B cell (primary cell): ENCODE results near the gene ARRDC5. TPM values are rescaled to one million over a fixed set of nuclear protein-coding genes. Genes with fewer than 3 reads are reported as not detected.

Experiments
- ATAC-seq: fragments of 200-7000 bp; cut with Tn5 transposase; one replicate; pipeline ENCODE4 v1.10.0; 2021; ENCODE audit warnings: low read depth, mild to moderate bottlenecking, moderate number of reproducible peaks, moderate library complexity
- CTCF ChIA-PET: fragments of 350-600 bp; sonication (Branson Sonifier 250); formaldehyde crosslinking; loops from one replicate; lab custom pipeline; 2021; ENCODE audit warnings: antibody characterized with exemption, inconsistent platforms; lab: Charles Lee
- POLR2A ChIA-PET: fragments of 350-600 bp; sonication (Branson Sonifier 250); formaldehyde crosslinking; loops from one replicate; lab custom pipeline; 2021; ENCODE audit warnings: antibody characterized with exemption; lab: Charles Lee
- DNase-seq: peaks from one replicate; pipeline ENCODE4 v3.0.0; 2013
- H2AFZ ChIP-seq: 2 replicates; pipeline ENCODE4 v1.6.1; 2012; ENCODE audit warnings: mild to moderate bottlenecking, low read depth, low read length; ENCODE audit not compliant: insufficient read depth, poor library complexity, severe bottlenecking
- H3K27ac ChIP-seq, 2 donors: 1 replicate in 1 of 2; 2 replicates in 1 of 2; pipeline ENCODE4 v1.5.1; 2012 to 2013; ENCODE audit warnings: low read length in 2 of 2, mild to moderate bottlenecking in 2 of 2, moderate library complexity in 1 of 2
- H3K27me3 ChIP-seq, 4 experiments: fragments of 200-600 bp in 1 of 4; sonication (generic) in 1 of 4; replicated peaks in 1 of 4; 1 replicate in 2 of 4; 2 replicates in 2 of 4; pipeline versions ENCODE4 v1.6.1 to v1.7.0; 2013 to 2016; ENCODE audit warnings: low read length in 3 of 4, mild to moderate bottlenecking in 2 of 4, mixed read lengths in 1 of 4, moderate library complexity in 1 of 4; ENCODE audit not compliant: insufficient read depth in 4 of 4, control insufficient read depth in 3 of 4; ENCODE audit errors: control extremely low read depth in 1 of 4
- H3K36me3 ChIP-seq, 2 experiments: replicated peaks in 1 of 2; 1 replicate in 1 of 2; 2 replicates in 1 of 2; pipeline versions ENCODE4 v1.6.1 to v1.7.1; 2013; ENCODE audit warnings: low read length in 1 of 2; ENCODE audit not compliant: insufficient read depth in 2 of 2, control insufficient read depth in 1 of 2; ENCODE audit errors: control extremely low read depth in 1 of 2, extremely low read depth in 1 of 2
- H3K4me1 ChIP-seq, 2 donors: fragments of 200-600 bp in 1 of 2; sonication (generic) in 1 of 2; 1 replicate in 1 of 2; 2 replicates in 1 of 2; pipeline versions ENCODE4 v1.5.1 to v1.6.1; 2013 to 2017; ENCODE audit warnings: low read length in 2 of 2; ENCODE audit not compliant: control insufficient read depth in 2 of 2, insufficient read depth in 2 of 2
- H3K4me2 ChIP-seq: replicated peaks from 2 replicates; pipeline ENCODE3; 2012; ENCODE audit warnings: mild to moderate bottlenecking, low read depth, low read length; ENCODE audit not compliant: poor library complexity, severe bottlenecking
- H3K4me3 ChIP-seq, 5 experiments: fragments of 200-600 bp in 1 of 5; sonication (generic) in 1 of 5; 1 replicate in 3 of 5; 2 replicates in 2 of 5; pipeline versions ENCODE4 v1.5.1 to v1.7.0; 2011 to 2016; ENCODE audit warnings: low read length in 4 of 5, mild to moderate bottlenecking in 4 of 5, low read depth in 2 of 5, control low read depth in 1 of 5, moderate library complexity in 1 of 5; ENCODE audit not compliant: insufficient read depth in 1 of 5; ENCODE audit errors: control extremely low read depth in 1 of 5, extremely low read depth in 1 of 5
- H3K79me2 ChIP-seq: fragments of 200-600 bp; sonication (generic); one replicate; pipeline ENCODE4 v1.6.0; 2016; ENCODE audit warnings: low read length; ENCODE audit not compliant: control insufficient read depth, insufficient read depth
- H3K9ac ChIP-seq: fragments of 200-600 bp; sonication (generic); 2 replicates; pipeline ENCODE4 v1.6.1; 2017; ENCODE audit warnings: mild to moderate bottlenecking, low read length, moderate library complexity
- H3K9me3 ChIP-seq, 3 donors: one replicate each; pipeline versions ENCODE4 v1.6.1 to v1.7.1; 2013; ENCODE audit warnings: low read length in 2 of 3; ENCODE audit not compliant: control insufficient read depth in 2 of 3, insufficient read depth in 1 of 3; ENCODE audit errors: control extremely low read depth in 1 of 3
- H4K20me1 ChIP-seq: 2 replicates; pipeline ENCODE4 v1.6.0; 2012; ENCODE audit warnings: mild to moderate bottlenecking, low read length; ENCODE audit not compliant: insufficient read depth, control insufficient read depth, poor library complexity, severe bottlenecking
- H3K27ac Mint-ChIP-seq: one replicate; pipeline ENCODE4 v1.8.0; 2021; ENCODE audit warnings: mixed read lengths
- H3K27me3 Mint-ChIP-seq: one replicate; pipeline ENCODE4 v1.8.0; 2021; ENCODE audit warnings: mixed read lengths
- H3K4me1 Mint-ChIP-seq: one replicate; pipeline ENCODE4 v1.8.0; 2021; ENCODE audit warnings: mixed read lengths
- H3K4me3 Mint-ChIP-seq: one replicate; pipeline ENCODE4 v1.8.0; 2021; ENCODE audit warnings: mixed read lengths
- H3K9me3 Mint-ChIP-seq: one replicate; pipeline ENCODE4 v1.8.0; 2022; ENCODE audit warnings: mixed read lengths; ENCODE audit not compliant: insufficient read depth
- EZH2 ChIP-seq: IDR thresholded peaks from 2 replicates; pipeline ENCODE4 v1.6.1; 2012; ENCODE audit warnings: borderline replicate concordance, low read depth, mild to moderate bottlenecking, moderate library complexity, low read length; ENCODE audit not compliant: insufficient read depth, poor library complexity, severe bottlenecking
- WGBS: methylation state at CpG from one replicate; pipeline ENCODE4 v1.1.5; 2013; ENCODE audit warnings: missing lambda C conversion rate; ENCODE audit not compliant: insufficient coverage; 5-methylcytosine and 5-hydroxymethylcytosine counted together
- intact Hi-C: fragments of 100-400 bp; cut with micrococcal nuclease; formaldehyde crosslinking; loops from one replicate; pipeline ENCODE4 v1.10.0; 2022
- polyA plus RNA-seq: library from polyadenylated mRNA; depleted of rRNA; stranded (reverse); fragments of >200 nt; gene quantifications from 2 replicates; pipeline ENCODE4 v1.2.3, GENCODE V29; 2012
- total RNA-seq, 2 donors: library from RNA; stranded (reverse); fragments of 120-200 nt in 1 of 2; gene quantifications; 1 replicate in 1 of 2; 2 replicates in 1 of 2; pipeline versions ENCODE4 v1.2.3 to v1.2.4, GENCODE V29; 2013 to 2022
- TF ChIP-seq, protein P1 (sequence below): fragments of 200-600 bp; IDR thresholded peaks from one replicate; pipeline ENCODE4 v1.8.0; 2022; ENCODE audit warnings: antibody characterized with exemption, mild to moderate bottlenecking

The ARRDC5 gene
- total and polyA plus RNA-seq, 2 donors (not counting 1 experiment from before 2014, with no cell fraction given), result 10.2 to 13.2 TPM

DNA sequence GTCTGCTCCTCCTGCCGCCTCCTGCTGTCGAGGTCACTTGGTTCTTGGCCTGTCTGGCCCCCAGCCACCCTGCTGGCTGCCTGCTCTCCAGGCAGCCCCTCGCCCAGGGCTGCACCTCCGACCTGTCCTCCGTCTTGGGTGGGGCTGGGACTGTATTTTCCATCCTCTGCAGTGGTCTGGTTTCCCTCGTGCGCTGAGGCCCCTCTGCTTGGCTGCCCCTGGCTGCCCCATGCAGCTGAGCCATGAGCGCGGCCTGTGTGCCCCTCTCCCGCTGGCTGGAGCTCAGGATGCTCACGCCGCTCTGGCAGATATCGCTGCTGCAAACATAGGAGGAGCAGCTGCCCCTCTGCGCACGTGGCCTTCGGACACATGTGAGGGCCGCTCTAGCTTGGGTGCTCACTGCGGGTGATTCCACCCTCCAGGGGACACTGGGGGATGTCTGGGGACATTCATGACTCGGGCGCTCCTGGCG lies 20.6 kb upstream of the ARRDC5 start:
- no peak overlapping the region for H3K9ac ChIP-seq
- CTCF ChIA-PET, result no interaction called here
- no peaks in the 10 kb centered on the region for H3K4me1 Mint-ChIP-seq

DNA sequence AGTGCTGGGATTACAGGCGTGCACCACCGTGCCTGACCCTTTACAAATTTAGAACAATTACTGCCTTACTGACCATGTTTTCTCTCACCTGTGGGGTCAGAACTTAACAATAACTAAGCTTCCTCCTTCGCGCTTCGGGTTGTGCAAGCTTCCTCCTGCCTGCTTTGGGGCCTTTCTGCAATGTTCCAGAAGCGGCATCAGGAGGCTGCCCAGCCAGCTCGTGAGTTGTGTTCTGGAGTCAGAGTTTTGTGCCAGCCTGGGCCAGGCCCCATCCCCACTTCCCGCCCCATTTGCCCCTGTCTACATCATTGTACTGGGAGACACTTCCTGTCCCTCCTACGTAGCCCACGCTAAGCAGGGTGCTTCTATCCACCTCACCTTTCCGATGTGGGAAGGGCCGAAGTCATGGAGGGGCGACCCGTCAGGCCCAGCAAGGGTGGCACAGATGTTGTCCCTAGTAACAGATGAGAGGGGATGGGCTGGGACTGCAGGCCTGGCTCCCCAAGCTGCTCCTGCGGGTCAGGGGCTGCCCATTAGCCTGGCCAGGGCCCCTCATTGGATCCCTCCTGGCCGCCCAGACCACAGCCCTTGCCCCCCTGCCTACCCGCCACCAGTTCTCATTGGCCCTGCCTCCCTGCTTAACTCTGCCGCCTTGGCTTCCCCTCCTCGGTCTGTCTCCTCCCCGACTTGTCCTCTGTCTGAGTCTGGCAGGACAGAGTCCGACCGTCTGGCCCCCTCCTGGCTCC lies 20.0 kb upstream of the ARRDC5 start:
- H3K27ac ChIP-seq, result no peak overlapping the region
- no peaks in the 10 kb centered on the region for H3K27me3 ChIP-seq
- no peak overlapping the region for H3K9ac ChIP-seq
- ChIA-PET CTCF (no interaction called here), POLR2A (no interaction called here)
- peaks cover 26% of the 10 kb centered on the region for H3K79me2 ChIP-seq
- Mint-ChIP-seq H3K4me1 (peaks cover 2% of the 10 kb centered on the region), H3K9me3 (no peaks in the 10 kb centered on the region), H3K27ac (no peak overlapping the region), H3K27me3 (no peaks in the 10 kb centered on the region), H3K4me3 (no peak overlapping the region)
- H2AFZ ChIP-seq, result no peak overlapping the region
- H3K9me3 ChIP-seq, result no peaks in the 10 kb centered on the region
- H3K4me2 ChIP-seq, result no peak overlapping the region
- no peak overlapping the region for H3K4me3 ChIP-seq
- 91% methylated on average over 22 of the region's 22 CpGs for WGBS
- DNase-seq, result no peak
- H3K36me3 ChIP-seq, result no peaks in the 10 kb centered on the region
- no peaks in the 10 kb centered on the region for H3K4me1 ChIP-seq
- H4K20me1 ChIP-seq, result no peaks in the 10 kb centered on the region
- no peak for TF ChIP-seq EZH2
- TF ChIP-seq, protein P1, sequence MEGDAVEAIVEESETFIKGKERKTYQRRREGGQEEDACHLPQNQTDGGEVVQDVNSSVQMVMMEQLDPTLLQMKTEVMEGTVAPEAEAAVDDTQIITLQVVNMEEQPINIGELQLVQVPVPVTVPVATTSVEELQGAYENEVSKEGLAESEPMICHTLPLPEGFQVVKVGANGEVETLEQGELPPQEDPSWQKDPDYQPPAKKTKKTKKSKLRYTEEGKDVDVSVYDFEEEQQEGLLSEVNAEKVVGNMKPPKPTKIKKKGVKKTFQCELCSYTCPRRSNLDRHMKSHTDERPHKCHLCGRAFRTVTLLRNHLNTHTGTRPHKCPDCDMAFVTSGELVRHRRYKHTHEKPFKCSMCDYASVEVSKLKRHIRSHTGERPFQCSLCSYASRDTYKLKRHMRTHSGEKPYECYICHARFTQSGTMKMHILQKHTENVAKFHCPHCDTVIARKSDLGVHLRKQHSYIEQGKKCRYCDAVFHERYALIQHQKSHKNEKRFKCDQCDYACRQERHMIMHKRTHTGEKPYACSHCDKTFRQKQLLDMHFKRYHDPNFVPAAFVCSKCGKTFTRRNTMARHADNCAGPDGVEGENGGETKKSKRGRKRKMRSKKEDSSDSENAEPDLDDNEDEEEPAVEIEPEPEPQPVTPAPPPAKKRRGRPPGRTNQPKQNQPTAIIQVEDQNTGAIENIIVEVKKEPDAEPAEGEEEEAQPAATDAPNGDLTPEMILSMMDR, result no peak
- intact Hi-C loops, result no loop called here
- ATAC-seq, result no peak

More for the DNA sequence above, 20.6 kb upstream of the ARRDC5 start:
- no peaks in the 10 kb centered on the region for H3K9me3 Mint-ChIP-seq
- Histone ChIP-seq H3K27ac (no peak overlapping the region), H3K4me2 (no peak overlapping the region), H3K9me3 (no peaks in the 10 kb centered on the region), H3K4me3 (no peak overlapping the region), H3K79me2 (peaks cover 32% of the 10 kb centered on the region), H2AFZ (no peak overlapping the region), H4K20me1 (no peaks in the 10 kb centered on the region), H3K4me1 (no peaks in the 10 kb centered on the region), H3K27me3 (no peaks in the 10 kb centered on the region), H3K36me3 (no peaks in the 10 kb centered on the region)
- WGBS, result 97% methylated on average over 21 of the region's 21 CpGs
- POLR2A ChIA-PET, result no interaction called here
- H3K27me3 Mint-ChIP-seq, result no peaks in the 10 kb centered on the region
- H3K27ac Mint-ChIP-seq, result no peak overlapping the region
- ATAC-seq, result no peak
- intact Hi-C loops, result no loop called here
- no peak overlapping the region for H3K4me3 Mint-ChIP-seq
- no peak for DNase-seq
- no peak for TF ChIP-seq EZH2
- TF ChIP-seq, protein P1, result no peak
